GM21529 (cell line): ENCODE data around the gene CYB561.

Experiments
- ATAC-seq: cut with Tn5 transposase; IDR thresholded peaks from one replicate; pipeline ENCODE4 v1.9.1; 2021; ENCODE audit not compliant: unreplicated experiment

CYB561 gene

GRCh38 chr17:63452046-63452961, 6.2 kb upstream of the CYB561 start:
- ATAC-seq = no peak

- ATAC-seq = no peak
Measured at GRCh38 chr17:63451150-63451549, 5.0 kb upstream of the CYB561 start.

DNA sequence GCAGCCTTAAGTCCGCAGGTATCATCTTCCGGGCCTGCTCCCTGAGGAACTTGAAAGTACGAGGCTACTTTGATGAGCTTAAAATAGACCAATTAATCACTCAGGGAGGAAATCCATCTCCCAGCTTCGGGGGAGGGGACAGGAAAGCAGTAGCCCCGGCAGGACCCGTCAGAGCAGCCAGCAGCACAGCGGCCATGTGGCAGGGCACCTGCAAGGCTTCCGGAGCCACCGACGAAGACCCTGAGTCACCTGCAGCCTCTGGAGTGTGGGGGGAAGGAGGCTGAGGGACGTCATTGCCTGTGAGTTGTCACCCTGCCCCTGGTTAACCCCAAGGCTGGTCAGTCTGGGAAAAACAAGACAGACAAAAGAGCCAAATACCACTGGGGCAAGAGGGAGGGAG, 4.4 kb upstream of the CYB561 start:
- no peak for ATAC-seq

DNA sequence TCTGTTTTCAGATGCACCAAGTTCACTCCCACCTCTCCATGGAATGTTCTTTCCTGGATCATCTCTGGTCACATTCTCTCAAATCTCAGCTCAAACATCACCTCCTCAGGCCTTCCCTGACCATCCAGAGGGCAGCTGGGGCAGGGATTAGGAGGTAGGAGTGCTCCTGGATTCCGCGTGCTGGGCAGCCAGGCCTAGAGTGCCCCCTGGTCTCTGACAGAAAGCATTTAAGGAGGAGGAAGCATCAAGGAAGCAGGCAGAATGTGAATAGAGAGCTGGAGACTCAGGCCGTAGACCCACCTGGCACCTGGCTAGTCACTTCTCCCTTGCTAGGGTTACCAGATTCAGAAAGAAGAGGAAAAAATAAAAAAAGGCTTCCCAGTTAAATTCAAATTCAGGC, 2.5 kb upstream of the CYB561 start:
- no peak for ATAC-seq

DNA sequence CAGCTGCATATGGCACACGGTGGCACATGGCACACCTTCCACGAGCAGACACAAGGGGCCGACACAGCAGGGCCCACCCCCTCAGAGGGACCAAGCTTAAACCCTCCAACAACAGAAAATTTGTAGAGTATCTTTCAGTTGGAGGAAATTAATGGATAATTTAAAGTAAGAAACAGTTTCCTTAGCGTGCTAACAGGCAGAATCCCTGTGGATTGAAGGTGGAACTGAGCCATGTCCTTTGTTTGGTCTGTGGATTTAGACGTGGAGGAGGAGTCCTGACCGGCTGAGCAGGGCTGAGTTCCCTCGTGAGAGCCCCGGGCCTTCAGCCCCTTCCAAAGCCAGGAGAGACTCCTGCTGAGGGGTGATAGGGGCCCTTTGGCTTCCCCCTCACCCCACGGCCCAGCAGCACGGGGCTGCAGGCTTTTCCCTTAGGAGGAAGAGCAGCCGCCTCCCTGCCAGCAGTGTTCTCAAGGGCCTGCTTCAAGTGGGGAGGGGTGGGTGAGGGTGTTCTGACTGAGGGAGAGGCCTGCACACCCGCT, 1.4 kb upstream of the CYB561 start:
- ATAC-seq = no peak

- peak; percentile 30 for ATAC-seq
Measured at GRCh38 chr17:63446753-63447470, 806 bp upstream of the CYB561 start.

DNA sequence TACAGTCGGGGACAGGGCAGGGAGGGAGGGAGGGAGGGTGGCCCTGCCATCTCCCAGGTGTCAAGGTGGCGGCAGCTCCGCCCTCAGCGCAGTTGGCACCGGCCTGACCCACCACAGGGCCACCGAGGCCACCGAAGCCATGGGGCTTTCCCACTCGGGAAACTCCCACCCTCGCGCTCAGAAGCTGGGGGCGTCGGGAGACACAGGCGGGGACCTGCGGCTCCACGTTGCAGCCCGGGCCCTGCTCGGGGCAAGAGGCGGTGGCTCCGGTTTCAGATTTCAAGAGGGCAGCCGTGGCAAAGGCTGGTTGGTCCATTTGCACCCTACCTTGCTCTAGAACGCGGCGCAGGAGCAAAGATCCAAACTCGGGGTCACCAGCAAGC, 544 bp downstream of the CYB561 start:
- ATAC-seq = peak; percentile 24

DNA sequence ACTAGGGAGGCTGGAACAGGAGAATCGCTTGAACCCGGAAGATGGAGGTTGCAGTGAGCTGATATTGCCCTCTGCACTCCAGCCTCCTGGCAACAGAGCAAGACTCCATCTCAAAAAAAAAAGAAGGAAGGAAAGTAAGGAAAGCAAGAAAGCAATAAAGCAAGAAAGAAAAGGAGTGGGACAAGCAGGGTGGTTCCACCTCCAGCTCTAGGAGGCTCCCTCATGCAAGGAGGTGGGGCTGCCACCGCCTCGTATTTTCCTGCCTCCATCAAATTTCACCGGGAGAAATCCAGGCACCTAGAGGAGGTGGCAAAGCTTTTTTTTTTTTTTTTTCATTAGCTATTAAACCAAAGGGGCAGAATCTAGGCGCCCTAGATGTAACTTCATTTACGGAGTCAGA, 1.0 kb downstream of the CYB561 start:
- ATAC-seq = no peak

DNA sequence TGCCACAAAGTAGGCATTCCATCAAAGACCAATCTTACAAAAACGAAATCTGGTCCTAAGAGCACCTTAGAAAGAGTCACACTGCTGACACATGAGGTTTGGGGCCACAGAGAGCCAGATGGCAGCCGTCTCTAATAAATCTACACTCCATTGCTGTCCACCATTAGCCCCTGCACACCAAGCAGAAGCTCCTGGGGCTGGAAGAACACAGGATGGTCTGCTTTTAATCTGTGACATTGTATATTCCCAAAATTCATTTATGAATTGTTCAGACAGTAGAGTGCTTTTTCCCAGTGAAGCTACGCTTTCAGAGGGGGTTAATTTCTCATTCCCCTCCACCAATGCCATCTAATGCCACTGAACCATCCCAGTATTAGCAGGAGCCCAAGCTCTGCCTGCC, 1.6 kb downstream of the CYB561 start:
- no peak for ATAC-seq

DNA sequence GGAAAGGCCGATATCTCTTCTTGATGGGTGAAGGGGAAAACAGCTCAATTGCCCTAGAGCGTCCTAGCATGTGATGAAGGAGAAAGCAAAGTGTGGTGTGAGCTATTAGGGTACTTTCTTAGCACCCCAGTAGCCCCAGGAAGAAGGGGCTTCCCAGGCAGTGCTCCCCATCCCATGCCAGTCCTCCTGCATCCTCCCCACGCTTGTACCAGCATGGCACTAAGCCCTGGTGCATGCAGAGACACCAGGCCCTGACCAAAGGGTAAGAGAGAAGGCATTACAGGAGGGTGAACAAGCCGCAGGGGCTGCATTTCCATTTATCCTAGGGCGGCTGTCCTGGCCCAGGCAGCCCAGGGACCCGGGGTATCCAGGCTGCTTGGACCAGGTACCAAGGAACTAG, 3.1 kb downstream of the CYB561 start:
- no peak for ATAC-seq

- no peak for ATAC-seq
Measured at GRCh38 chr17:63442549-63443035, 3.5 kb downstream of the CYB561 start.

- no peak for ATAC-seq
Measured at GRCh38 chr17:63442074-63442473, 4.0 kb downstream of the CYB561 start.

GRCh38 chr17:63441654-63442053, 4.5 kb downstream of the CYB561 start:
- ATAC-seq = no peak

DNA sequence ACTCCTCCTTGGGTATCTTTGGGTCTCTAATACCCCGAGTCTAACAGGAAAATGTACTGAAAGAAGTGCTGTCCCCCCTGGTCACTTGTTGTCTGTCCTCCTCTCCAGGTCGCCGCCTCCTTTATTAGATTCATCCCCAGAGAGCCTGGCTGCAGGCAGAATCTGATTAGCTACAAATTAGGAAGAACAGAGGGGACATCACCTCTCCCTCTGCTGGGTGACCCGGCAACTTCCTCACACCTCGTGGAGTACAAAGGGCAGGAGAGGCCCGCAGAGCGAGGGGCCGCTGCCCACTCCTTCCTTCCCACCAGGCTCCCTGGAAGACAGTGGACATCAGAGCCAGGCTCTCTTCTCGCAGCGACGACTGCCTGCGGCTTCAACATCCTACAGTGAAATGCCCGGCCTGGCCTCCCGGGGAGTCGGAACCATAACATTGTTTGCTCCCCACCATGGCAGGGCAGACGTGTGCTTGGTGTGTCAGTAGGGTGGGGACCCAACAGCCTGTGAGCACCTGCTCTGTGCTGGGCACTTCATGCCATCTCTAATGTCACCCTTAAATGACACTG, 5.3 kb downstream of the CYB561 start:
- no peak for ATAC-seq

- no peak for ATAC-seq
Measured at GRCh38 chr17:63440127-63440769, 5.9 kb downstream of the CYB561 start.

- no peak for ATAC-seq
Measured at GRCh38 chr17:63439687-63440086, 6.4 kb downstream of the CYB561 start.

DNA sequence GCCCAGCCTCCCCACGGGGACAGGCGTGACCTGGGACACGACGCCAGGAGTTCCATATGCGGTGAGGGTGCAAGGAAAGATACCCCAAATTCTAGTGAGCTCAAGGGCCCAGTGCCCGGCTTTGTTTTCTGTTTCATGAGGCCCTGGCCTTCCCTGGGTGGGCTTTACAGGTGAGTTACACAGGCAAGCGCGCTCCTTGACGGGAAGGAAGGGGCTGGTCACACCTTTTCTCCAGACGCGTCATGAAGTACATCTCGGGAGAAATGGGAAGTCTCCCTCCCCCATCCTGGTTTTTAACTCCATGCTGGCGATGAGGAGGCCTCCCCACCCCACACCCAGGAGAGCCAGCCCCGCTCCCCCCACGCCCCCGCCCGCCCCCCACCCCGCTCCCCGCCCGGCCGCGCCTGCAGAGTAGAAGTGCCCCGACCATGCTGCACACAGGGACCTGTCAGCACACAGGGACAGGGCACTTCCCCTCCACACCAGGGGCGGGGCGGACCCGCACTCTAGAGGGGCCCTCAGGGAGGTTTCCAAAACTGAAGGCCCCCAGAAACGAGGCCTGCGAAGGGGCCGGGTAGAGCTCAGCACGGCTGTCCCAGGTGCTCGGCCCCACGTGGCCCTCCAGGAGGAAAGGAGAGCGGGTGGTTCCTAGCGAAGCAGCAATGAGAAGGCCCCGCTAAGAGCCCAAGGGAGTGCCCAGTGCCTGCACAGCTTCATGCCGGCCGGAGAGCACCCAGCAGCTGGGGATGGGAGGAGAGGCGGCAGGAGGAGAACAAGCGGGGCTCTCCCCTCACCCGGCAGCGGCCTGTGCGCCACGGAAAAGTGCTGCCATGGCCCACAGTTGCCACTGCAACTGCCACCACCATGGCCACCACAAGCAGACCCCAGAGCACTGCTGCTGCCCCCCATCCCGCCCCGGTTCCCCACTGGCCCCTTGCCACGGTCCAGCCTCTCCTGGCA, 7.7 kb downstream of the CYB561 start:
- no peak for ATAC-seq

GRCh38 chr17:63437287-63438091, 8.6 kb downstream of the CYB561 start:
- ATAC-seq = no peak

- ATAC-seq = no peak
Measured at GRCh38 chr17:63436523-63437110, 9.5 kb downstream of the CYB561 start.
